Motor neuron (in vitro differentiated cells): ENCODE results near the gene STMP1. TPM values are rescaled to one million over a fixed set of nuclear protein-coding genes. Genes with fewer than 3 reads are reported as not detected.

ENCODE experiments used
- ATAC-seq, 8 experiments: fragments of 200-7000 bp; cut with Tn5 transposase; replicated peaks in 6 of 8; 2 replicates each; pipeline ENCODE4 v1.8.0; 2021; ENCODE audit warnings: mild to moderate bottlenecking in 8 of 8, moderate library complexity in 8 of 8
- H3K27ac ChIP-seq, 2 donors: fragments of 250-450 bp; sonication (Bioruptor Pico); 2 replicates each; pipeline ENCODE4 v1.9.0; 2021; ENCODE audit warnings: antibody characterized with exemption in 2 of 2, mild to moderate bottlenecking in 2 of 2, moderate library complexity in 1 of 2
- H3K4me1 ChIP-seq, 2 donors: fragments of 250-450 bp; sonication (Bioruptor Pico); replicated peaks in 1 of 2; 2 replicates each; pipeline ENCODE4 v1.6.1; 2021; ENCODE audit warnings: antibody characterized with exemption in 2 of 2, mild to moderate bottlenecking in 2 of 2, moderate library complexity in 1 of 2
- H3K4me3 ChIP-seq, 5 donors: fragments of 250-450 bp; sonication (Bioruptor Pico); 2 replicates each; pipeline ENCODE4 v1.9.0; 2021; ENCODE audit warnings: antibody characterized with exemption in 5 of 5, mild to moderate bottlenecking in 5 of 5, moderate library complexity in 4 of 5
- WGBS, 10 experiments: fragments of 450-650 bp; shearing (Covaris generic); methylation state at CpG; one replicate each; pipeline ENCODE4 v1.0.0; 2022; 5-methylcytosine and 5-hydroxymethylcytosine counted together
- in situ Hi-C, 9 experiments: fragments of 400-800 bp; cut with MboI; loops; one replicate each; pipeline ENCODE4 v1.15.0; 2021; ENCODE audit warnings: low sequenced_read_pairs in 9 of 9, low pct_unique_long_range_greater_than_20kb in 2 of 9; ENCODE audit not compliant: unreplicated experiment in 9 of 9
- total RNA-seq, 8 experiments: library from RNA; unstranded; fragments of 300-600 nt; gene quantifications; 2 replicates each; pipeline versions ENCODE4 v1.2.3 to v1.2.4, GENCODE V29; 2022

STMP1 gene
- total RNA-seq, 8 experiments from 2014 or later: 17.0 to 39.7 (median 29.1) TPM

DNA sequence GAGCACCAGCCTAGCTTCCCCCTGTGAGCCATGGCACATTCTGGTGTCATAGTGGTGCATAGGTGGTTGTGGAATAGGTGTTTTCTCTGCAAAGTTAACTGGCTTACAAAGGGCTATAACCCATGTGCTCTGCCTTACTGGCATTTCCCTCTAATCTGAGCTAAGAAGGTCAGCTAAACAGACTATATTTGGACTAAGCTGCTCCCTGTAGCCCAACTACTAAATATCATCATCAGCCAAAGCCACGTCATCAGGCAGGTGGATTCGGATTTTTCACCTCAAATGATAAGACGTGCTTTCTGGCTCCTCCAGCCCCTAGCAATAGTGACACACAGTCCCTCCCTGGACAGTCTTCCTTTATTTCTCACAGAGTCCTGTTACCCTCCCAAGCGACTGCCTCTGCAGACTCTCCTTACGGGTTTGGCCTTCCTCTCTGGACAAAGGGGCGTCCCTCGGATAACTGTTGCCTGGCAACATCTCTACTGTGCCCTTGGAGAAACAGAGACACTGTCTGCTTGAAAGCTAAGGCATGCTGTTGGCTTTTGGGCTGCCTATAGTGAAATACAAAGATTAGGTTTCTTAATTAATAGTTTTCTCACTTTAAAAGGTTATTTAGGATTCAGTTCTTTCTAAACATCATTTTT is 56.6 kb downstream of the STMP1 start:
- in situ Hi-C loops: no loop called here
- Histone ChIP-seq H3K27ac (no peak overlapping the region), H3K4me3 (no peak overlapping the region), H3K4me1 (peaks cover 7% of the 10 kb centered on the region in 2 donors)
- peak in 5 of 8 experiments; percentile 73 to 93 (median 80) for ATAC-seq
- 8 to 96% (median 41%) methylated on average over 1 to 7 of the region's 7 CpGs; no CpG with 5 or more reads in 3 of the 10 experiments for WGBS, 10 experiments

DNA sequence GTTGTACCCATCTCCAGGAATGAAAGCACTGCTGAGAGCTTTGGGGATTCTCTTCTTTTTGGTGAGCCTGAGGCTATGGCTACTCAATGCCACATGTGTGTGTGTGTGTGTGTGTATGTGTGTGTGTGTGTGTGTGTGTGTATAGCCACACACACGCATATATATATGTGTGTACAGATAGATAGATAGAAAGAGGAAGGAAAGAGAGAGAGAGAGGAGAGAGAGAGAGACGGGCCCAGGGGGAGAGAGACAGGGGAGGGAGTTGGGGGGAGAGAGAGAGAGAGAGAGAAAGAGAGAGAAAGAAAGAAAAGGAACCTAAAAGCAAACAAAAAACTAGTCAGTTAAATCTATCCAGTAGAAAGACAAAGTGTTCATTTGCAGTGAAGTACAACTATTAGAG is 57.4 kb downstream of the STMP1 start:
- Histone ChIP-seq H3K4me3 (no peak overlapping the region), H3K27ac (no peak overlapping the region), H3K4me1 (peaks cover 7% of the 10 kb centered on the region in 2 donors)
- 0 to 83% methylated on average over 1 of the region's 2 CpGs; no CpG with 5 or more reads in 8 of the 10 experiments for WGBS, 10 experiments
- in situ Hi-C loops: no loop called here
- ATAC-seq: no peak

DNA sequence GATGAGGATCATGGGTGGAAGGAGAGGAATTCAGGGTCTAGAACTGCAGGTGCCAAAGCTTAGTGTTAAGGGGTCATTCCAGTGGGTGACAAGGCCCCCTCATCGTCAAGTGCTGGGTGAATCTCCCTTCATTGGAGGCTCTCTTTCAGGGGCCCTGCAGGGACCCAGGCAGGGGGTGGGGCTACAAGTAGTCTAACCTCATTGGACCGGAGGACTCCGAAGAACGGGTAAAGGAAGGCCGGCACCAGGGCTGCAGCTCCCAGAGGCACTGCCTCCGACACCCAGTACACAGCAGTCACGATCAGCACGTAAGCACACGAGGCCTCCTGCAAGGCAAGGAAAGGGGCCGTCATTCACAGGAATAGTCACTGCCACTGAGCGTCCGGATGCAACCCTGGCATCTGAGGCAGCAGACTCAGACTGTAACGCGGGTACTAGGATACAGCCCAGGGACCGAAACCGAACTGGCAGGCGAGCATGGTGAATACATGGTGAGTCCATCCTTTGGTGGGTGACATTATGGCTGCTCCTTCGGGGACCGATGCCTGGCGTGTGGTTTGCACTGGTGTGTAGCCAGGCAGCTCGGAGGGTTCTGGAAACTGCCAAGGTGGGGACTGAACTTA is 59.0 kb downstream of the STMP1 start:
- H3K27ac ChIP-seq: no peak overlapping the region
- ATAC-seq: no peak
- peaks cover 7% of the 10 kb centered on the region in 2 donors for H3K4me1 ChIP-seq
- no peak overlapping the region for H3K4me3 ChIP-seq
- 89 to 100% (median 95%) methylated on average over 4 to 8 of the region's 21 CpGs; no CpG with 5 or more reads in 7 of the 10 experiments for WGBS, 10 experiments
- in situ Hi-C loops: no loop called here

DNA sequence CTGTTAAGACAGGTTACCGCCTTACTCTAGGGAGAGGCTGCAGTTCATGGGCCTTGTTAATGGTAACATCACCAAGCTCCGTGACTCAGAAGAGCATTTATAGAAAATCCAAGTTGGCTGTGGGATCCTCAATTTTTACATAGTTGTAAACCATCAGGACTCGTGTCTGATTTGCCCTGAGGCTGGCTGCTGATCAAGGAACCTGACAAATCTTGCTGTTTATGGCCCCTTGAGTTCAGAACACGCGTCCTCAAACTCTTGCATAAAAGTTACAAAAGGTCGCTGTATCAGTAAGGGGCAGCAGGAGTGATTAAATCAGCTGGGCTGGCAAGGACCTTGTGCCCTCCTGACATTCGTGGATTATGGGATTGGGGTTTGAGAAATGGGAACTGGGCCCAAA is 61.1 kb downstream of the STMP1 start:
- in situ Hi-C loops: no loop called here
- WGBS, 10 experiments: 71 to 100% (median 91%) methylated on average over 1 to 6 of the region's 7 CpGs; no CpG with 5 or more reads in 2 of the 10 experiments
- peaks cover 7% of the 10 kb centered on the region in 2 donors for H3K4me1 ChIP-seq
- H3K4me3 ChIP-seq: no peak overlapping the region
- ATAC-seq: peak in 1 of 8 experiments; percentile 27
- H3K27ac ChIP-seq: no peak overlapping the region

Other genes with a start within 250 kb of the STMP1 start
- gene CNOT4, start 152.4 kb upstream of the STMP1 start, total RNA-seq: 10 to 100 TPM; 10.5 to 22.6 (median 15.5) TPM
- gene NUP205, start 104.6 kb upstream of the STMP1 start, total RNA-seq: 10 to 100 TPM; 26.2 to 68.4 (median 32.7) TPM
- gene SLC13A4, start 65.7 kb downstream of the STMP1 start, total RNA-seq: 1 to 10 TPM in 7 of 8 experiments, under 1 TPM in 1; 0.60 to 6.5 (median 1.7) TPM
- 10 to 100 TPM in 1 of 8 experiments, under 1 TPM in 3, not detected in 4; 0.13 to 11.3 (median 0.30) TPM for gene FAM180A, start 86.3 kb downstream of the STMP1 start, total RNA-seq